Sigmoid colon (tissue), 4 donors: Measurements from ENCODE around the gene ODF4.

Experiments
- EP300 ChIP-seq, 4 donors: sonication (generic); formaldehyde crosslinking; IDR thresholded peaks; one replicate each; pipeline ENCODE4 v1.6.1; 2017; ENCODE audit warnings: antibody characterized with exemption in 4 of 4
- POLR2A ChIP-seq, 2 donors: fragments of 450-650 bp; IDR thresholded peaks; one replicate each; pipeline ENCODE4 v1.6.1; 2016; ENCODE audit warnings: antibody characterized with exemption in 2 of 2, mild to moderate bottlenecking in 2 of 2, moderate library complexity in 2 of 2
- TF ChIP-seq, protein P1 (sequence below), 4 experiments: fragments of 450-650 bp in 3 of 4; fragments of 200-600 bp in 1 of 4; IDR thresholded peaks; one replicate each; pipeline ENCODE4 v1.5.1; 2016 to 2019; ENCODE audit warnings: antibody characterized with exemption in 4 of 4, mild to moderate bottlenecking in 3 of 4, moderate library complexity in 2 of 4

DNA sequence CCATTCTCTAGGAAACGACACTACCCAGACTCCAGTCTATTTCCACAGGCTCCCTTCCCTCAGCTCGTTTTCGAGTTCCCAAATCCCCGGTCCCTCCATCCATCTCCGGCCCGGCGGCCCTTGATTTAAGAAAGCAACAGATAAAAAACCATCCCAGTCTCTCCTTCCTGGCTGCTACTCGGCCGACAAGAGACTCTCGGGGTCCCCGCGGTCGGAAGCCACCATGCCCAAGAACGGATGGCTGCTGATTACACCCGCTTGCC lies 43.2 kb downstream of the ODF4 start:
- TF ChIP-seq, protein P1, sequence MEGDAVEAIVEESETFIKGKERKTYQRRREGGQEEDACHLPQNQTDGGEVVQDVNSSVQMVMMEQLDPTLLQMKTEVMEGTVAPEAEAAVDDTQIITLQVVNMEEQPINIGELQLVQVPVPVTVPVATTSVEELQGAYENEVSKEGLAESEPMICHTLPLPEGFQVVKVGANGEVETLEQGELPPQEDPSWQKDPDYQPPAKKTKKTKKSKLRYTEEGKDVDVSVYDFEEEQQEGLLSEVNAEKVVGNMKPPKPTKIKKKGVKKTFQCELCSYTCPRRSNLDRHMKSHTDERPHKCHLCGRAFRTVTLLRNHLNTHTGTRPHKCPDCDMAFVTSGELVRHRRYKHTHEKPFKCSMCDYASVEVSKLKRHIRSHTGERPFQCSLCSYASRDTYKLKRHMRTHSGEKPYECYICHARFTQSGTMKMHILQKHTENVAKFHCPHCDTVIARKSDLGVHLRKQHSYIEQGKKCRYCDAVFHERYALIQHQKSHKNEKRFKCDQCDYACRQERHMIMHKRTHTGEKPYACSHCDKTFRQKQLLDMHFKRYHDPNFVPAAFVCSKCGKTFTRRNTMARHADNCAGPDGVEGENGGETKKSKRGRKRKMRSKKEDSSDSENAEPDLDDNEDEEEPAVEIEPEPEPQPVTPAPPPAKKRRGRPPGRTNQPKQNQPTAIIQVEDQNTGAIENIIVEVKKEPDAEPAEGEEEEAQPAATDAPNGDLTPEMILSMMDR (IDR thresholded peaks at IDR 0.05), result no peak
- TF ChIP-seq POLR2A (IDR thresholded peaks at IDR 0.05) (peak; percentile 74 to 84), EP300 (IDR thresholded peaks at IDR 0.05) (no peak)
